ENCODE data around the gene WASF3. TPM values are rescaled to one million over a fixed set of nuclear protein-coding genes. Genes with fewer than 3 reads are reported as not detected.

The WASF3 gene
- total RNA-seq, 1 donor from 2014 or later: 6.8 TPM

DNA sequence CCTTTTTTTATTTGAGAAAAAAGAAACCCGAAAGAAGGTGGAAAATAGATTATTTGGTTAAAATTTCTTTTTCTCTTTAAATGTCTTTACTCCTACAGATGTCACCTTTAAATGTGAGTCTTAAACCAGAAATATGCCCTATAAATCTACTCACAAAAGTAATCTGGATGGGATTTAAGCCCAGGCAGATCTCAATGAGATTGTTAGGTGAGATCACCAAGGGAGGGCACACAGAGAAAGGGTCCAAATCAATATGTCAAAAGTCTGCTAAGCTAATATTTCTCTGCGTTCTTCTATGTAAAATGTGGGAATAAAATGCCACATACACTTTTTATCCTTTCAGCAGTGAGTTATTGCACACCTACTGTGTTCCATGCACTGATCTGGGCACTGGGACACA is 32.9 kb downstream of the WASF3 start:
- DNase-seq (ENCODE audit: low read depth): no peak

DNA sequence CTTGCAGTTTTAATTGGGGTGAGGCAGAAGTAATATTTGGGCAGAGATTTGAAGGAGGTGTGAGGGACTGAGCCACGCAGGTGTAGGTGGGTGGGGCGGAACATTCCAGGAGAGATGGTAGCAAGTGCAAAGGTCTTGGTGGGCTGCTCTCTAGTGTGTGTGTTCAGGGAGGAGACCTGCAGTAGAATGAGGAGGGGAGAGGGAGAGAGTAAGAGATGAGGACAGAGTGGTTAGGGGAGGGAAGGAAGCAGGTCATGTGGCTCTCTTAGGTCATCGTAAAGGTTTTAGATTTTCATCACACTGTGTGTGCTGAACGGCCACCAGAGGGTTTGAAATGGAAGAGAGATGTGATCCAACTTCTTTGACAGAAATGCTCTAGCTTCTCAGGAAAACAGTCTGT is 33.5 kb downstream of the WASF3 start:
- DNase-seq (ENCODE audit: low read depth): no peak

DNA sequence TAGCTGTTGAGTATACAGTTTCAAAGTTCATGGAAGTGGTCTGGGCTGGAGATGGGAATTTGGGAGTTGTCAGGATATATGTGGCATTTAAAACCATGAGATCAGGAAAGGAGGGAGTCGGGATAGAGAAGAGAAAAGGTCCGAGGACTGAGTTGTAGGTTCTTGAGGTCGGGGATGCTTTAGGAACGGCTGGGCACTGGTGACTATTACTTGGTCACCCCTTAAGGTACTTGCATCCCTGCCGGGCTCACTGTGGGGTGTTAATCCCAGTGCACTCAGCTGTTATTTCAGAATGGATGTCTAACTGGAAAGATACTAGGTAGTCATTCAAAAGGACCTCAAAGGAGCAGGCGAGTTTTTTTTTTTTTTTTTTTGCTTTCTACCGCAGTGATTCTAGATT is 34.2 kb downstream of the WASF3 start:
- DNase-seq (ENCODE audit: low read depth): no peak

DNA sequence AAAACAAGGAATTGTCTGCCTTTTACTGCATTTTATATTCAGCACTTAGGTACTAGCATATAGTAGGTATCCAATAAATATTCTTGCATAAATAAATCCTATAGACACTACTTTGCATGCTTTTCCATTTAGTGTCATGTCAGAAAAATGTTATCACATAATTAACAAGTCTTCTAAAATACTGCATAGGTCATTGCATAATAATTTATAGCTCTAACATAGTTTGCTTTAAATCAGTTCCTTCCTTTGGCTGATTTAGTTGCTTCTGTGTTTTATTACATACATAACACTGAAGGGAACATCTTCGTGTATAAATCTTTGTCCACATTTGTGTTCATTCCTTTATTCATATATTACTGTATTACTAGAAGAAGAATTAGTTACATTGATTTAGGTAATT is 36.2 kb downstream of the WASF3 start:
- no peak for DNase-seq (ENCODE audit: low read depth)

DNA sequence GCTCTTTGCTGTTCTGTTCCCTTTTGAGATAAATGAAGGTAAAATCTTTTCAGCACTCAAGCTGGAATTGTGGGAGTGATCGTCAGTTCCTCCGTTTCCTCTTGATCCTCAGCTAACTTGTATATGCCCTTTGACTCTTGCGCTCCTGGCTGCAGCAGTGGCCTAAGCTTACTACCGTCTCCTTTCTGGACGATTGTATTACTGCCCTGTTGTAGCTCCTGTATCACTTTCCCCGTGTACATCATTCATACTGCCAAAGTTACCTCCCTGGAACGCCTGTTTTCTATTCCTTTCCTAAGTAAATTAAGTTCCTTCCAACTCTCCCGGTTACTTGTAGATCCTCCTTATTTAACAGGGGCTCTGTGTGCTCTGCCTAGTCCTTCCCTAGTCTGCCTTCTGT is 36.9 kb downstream of the WASF3 start:
- no peak for DNase-seq (ENCODE audit: low read depth)

DNA sequence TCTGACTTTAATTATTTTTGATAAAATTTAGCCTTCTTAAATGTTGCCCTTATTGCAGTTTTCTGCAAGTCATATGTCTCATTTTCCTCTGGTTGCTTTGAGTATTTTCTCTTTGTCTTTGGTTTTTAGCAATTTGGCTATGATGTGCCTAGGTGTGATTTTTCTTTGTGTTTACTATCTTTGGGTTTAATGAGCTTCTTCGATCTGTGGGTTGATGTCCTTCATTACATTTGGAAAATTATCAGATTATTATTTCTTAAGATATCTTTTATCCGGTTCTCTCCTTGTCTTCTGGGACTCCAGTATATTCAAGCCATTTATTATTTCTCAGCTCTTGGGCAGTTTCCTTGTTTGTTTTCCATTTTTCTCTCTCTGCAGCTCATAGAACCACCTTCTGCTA is 39.0 kb downstream of the WASF3 start:
- no peak for DNase-seq (ENCODE audit: low read depth)

DNA sequence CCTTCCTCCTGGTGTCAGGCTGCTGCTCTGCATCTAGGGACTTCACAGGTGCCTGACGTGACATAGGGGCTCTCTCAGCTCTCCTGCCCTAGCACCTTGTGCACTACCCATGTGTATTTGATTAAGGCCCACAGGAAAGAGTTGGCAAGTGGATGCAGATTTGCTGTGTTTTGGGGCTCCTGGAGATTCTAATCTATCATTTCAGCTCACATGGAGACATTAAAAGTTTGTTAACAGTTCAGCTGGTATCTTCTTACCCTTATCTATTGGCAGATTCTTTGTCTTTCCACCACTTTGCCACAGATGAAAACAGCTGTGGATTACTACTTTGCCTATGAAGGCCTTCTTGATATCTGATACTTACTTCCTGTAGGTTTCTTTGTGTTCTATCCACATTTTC is 41.9 kb downstream of the WASF3 start:
- no peak for DNase-seq (ENCODE audit: low read depth)

DNA sequence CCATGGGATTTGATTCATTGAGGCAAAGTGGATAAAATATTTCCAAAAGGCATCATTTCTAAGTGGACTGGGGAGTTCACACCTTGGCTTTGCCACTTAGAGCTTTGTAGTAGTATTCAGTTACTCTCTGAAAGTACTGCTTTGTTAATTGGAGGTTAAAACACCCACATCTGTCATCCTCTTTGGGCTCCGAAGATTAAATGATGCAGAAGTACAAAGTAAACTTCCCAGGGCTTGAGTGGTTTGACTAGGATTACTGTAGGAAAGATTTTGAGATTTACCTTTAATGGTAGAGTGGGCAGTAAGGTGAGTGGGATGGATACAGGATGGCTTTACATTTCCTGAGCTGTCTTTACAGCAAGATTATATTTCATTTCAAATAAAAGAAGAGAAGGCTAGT is 42.4 kb downstream of the WASF3 start:
- no peak for DNase-seq (ENCODE audit: low read depth)

DNA sequence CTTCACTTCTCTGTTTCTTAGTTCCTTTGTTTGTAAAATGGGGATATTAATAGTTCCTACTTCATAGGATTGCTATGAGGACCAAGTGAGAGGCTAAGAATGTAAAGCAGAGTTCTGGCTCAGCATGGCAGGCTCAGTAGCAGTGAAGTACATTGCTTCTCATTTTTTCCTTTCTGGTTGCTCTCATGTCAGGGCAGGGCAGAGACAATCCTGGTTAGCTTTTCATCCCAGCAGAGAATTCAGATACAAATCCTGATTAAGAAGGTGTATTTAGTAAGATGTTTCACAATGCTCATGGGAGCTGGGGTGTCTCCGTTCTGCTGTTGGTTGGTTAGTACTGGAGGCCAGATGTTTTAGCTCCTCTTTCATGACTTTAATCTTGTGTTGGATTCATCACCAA is 42.9 kb downstream of the WASF3 start:
- DNase-seq (ENCODE audit: low read depth): no peak

DNA sequence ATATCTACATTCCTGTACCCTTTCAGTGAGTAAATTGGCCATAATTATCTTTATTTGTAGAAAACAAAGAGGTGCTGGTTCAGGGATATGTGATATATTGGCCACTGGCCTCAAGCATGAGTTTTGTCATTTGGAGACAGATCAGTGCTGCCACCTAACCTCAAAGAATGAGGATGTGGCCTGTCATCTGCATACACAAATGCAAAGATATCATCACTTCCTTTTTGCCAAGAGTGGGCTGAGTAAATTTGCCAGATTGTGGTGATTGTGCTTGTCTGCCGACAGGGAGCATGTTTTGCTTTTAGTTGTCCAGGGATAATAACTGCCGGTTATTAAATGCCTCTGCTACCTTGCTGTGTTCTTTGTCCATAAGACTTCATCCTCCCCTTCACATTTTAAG is 44.2 kb downstream of the WASF3 start:
- peak; percentile 9 for DNase-seq (ENCODE audit: low read depth)

DNA sequence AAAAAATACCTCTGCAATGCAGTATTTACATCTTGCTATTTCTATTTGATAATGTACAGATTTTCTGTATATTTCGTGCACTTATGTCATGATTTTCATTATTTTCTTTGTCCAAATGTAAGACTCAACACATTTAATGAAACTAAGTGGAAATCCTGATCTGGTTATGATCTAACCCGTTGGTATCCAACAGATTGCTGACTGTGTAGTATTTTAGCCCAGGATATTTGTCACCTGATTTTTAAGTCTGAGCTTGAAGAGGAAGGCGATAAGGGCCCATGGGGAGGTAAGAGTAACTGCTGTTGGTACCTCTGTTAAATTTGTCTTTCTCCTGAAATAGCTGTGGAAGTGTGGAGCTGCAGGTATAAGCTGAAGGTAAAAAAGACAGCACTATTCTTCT is 45.3 kb downstream of the WASF3 start:
- no peak for DNase-seq (ENCODE audit: low read depth)

DNA sequence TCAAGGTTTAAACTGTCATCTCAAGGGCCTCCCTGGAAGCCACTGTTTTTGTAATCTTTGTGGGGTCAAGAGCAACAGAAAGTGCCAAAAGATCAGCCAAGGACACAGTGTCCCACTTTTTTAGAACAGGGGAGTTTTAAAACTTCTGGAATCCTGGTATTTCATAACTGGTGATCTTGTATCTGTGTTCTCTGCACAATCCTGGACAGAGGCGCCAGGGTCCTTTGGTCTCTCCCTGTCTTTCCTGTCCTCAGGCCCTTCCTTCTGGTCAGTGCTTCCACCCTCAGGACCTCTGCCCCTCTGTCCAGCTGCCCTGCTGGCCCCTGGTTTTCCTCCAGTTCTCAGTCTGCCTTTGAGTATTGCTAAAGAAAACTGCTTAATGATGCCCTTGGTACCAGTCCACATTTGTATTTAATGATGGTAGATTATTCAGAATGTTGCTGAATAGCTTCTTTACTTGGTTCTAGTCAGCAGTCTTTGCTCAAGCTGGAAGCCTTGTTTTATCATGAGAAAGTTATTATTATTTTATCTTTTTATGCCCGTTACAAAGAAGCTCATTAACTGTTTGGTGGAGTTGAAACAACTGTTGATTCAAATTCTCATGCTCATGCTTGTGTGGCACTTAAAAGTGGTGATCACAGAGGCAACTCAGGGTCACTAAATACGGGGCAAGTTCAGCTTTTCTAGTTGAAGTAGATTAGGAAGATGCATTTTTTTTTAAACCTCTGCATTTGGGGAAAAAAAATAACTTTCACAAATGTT is 47.5 kb downstream of the WASF3 start:
- DNase-seq (ENCODE audit: low read depth): no peak

DNA sequence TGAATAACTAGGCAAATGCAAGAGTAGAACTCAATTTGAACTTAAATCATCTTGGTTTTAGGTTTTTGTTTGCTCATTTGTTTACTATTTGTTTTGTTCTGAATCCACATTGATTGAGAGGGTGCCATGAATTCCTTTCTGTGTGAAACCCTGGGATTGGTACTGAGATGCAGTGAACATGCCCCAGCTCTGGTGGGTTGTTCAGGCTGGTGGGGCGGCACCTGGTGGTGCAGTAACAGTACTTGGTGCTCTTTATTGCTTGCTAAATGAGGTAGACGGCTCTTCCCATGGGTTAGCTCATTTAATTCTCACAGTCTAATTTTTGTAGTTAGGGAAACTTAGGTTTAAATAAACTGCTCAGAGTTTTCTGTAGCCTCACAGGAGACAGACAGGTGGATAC is 48.4 kb downstream of the WASF3 start:
- no peak for DNase-seq (ENCODE audit: low read depth)

DNA sequence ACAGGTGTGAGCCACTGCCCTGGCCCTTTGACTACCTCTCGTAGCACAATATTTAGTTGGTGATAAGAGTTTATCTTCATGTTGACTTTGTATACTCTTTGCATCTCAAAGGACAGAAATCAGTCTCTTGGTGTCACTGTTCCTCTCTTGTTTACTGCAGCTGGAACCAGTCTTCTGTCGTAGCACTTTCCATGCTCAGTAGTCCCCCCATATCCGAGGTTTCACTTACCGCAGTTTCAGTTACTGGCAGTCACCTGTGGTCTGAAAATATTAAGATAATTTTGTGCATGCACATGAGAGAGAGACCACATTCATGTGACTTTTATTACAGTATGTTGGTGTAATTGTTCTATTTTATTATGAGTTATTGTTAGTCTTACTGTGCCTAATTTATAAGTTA is 49.1 kb downstream of the WASF3 start:
- DNase-seq (ENCODE audit: low read depth): no peak

DNA sequence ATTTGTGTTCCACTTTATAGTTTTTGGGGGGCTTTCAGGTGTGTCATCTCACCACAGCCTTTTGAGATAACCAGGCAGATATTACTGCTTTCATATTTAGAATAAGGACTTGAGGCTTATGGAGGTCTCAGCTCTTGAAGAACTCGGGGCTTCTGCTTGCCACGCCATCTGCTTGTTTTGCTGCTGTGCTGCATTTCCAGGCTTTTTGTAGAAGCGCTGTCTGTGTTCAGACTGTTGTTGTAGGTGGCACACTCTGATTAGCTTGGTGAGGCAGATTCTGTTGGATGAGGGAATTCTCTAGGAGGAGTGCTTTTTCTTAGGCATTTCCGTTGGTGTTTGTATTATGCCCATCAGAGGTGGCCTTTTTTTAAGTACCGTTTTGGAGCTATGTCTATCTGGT is 57.2 kb downstream of the WASF3 start:
- no peak for DNase-seq (ENCODE audit: low read depth)

DNA sequence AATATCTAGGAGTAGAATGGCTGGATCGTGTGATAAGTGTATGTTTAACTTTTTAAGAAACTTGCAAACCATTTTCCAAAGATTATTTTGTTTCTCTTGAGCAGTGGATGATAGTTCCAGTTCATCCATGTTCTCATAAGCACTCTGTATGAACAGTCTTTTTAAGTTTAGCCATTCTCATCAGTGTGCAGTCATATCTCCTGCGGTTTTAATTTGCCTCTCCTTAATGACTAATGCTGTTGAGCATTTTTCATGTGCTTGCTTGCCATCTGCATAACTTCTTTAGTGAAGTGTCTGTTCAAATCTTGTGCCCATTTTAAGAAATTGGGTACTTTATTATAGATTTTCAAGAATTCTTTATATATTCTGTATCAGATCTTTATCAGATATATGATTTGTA is 58.6 kb downstream of the WASF3 start:
- peak; percentile 3 for DNase-seq (ENCODE audit: low read depth)

DNA sequence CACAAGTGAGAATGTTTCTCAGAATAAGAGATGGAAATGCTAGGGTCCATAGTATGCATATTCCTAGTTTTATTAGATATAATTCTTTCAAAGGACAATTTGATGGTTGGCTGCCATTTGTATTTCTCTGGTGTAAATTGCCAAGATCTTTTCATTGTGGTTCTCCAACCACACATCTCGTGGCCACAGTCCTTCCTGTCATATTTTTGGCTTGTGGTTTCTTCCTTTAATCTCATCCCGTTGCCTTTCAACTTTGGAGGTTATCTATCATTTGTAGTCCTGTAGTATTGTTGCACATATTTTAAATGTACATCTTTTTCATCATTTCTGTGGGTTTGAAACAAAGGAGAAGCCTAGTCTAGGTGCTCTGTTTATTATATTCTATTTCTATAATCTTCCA is 61.2 kb downstream of the WASF3 start:
- DNase-seq (ENCODE audit: low read depth): no peak

DNA sequence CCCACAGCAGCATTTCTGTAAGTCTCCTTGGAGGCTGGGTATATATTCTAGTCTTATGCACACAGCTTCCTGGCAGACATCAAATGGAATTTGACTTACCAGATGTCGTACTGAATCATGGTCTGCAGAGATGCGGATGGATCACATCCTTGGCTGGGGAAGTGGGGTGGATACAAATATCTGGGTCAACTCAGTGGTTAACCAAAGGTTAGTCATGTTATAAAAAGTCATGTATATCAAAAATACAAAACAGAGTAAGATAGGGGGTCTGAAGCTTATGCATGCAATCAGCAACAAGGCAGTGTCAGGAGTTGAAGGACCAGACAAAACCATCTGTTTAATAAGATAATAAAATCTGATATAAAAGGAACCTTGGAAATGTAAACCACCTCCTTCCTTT is 61.9 kb downstream of the WASF3 start:
- no peak for DNase-seq (ENCODE audit: low read depth)

DNA sequence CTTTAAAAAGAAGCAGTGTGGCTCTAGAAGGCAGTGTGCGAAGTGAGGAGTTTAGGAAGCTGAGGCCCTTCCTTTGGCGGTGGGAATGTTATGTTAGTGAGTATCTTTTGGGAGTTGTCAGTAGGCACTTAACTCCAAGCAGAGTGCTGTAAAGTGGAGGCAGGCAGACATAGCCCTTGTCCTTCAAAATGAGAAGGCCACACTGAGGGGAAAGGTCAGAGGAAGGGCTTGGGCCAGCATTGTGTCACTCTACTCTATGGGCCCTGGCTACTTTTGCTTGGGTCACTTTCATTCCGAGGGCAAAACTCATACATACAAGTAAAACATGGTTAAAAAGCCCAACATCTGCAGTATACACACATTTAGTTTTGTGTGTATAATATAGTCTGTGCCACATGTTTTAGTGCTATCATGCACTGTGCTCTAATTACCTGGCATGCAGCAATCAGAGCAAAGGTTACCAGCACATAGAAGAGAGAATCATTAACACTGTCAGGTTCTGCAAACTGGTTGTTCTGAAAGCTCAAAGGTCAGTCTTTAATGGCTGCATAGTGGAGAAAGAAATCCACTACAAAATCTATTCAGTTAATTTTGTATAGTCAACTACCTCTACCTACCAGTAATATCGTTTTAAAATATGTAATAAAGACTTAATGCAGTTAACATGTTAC is 64.4 kb downstream of the WASF3 start:
- no peak for DNase-seq (ENCODE audit: low read depth)

DNA sequence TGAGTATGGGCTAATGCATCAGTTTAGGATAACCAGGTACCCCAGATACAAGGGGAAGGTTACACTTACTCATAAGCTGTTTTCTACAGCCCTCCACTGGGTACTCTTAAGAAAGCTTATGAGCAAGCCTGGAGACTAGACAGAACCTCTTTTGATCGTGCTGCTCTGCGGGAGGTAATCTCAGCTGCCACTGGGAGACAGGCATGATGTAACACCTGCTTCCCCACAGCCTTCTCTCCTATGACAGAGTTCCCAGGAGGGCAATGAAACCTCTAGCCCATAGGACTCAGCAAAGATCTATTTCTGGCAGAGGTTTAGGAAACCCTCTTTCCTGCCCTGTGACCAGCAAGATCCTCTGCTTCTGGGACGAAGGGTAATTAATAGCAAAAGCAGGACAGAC is 65.6 kb downstream of the WASF3 start:
- no peak for DNase-seq (ENCODE audit: low read depth)

DNA sequence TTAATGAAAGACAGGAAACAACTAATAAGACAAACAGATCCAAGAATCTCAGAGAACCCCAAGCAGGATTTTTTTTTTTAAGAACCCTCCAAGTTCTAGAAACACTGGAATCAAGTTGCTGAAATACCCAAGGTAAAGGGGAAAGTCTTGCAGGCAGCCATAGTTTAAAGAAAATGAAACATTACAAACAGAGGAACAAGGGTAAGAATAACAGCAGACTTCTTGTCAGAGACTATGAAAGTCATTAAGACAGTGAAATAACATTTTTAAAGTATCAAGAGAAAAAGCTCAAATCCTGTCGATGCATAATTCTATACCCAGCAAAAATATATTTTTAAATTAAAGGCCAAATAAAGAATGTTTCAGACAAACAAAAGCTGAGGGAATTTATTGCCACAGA is 67.1 kb downstream of the WASF3 start:
- DNase-seq (ENCODE audit: low read depth): no peak

DNA sequence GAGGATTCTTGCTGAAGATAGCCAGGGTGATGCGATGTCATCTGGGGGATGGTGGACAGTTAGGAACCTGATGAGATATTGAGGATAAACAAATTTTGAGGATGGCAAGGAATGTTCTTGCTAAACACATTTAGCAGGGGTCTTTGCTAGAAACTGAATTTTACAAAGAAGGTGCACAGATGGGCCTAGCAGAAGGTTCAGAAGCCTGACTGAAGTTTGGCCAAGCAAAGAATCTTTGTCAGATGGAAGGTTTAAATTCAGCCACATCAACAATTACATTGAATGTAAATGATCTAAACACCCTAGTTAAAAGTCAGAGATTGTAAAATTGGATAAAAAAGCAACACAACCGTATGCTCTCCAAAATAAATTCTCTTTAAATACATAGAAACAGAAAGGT is 68.8 kb downstream of the WASF3 start:
- no peak for DNase-seq (ENCODE audit: low read depth)

DNA sequence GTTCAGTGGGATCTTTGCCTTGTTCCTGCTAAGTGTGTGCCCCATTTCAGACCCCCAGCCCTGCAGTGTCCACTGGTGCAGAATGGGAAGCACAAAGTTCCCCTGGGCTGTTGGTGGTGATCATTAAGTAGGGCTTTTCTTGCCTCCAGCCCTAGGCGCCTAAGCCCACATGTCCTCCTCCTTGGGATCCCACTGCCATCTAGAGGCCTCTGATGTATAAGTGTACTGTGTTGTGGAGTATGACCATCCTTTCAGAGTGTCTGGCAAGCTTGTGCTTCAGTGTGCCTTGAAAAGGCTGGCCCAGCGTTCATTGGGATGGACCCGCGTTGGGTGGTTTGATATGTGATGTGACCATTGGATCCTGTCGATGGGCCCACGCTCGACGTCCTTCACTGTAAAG is 71.2 kb downstream of the WASF3 start:
- no peak for DNase-seq (ENCODE audit: low read depth)

DNA sequence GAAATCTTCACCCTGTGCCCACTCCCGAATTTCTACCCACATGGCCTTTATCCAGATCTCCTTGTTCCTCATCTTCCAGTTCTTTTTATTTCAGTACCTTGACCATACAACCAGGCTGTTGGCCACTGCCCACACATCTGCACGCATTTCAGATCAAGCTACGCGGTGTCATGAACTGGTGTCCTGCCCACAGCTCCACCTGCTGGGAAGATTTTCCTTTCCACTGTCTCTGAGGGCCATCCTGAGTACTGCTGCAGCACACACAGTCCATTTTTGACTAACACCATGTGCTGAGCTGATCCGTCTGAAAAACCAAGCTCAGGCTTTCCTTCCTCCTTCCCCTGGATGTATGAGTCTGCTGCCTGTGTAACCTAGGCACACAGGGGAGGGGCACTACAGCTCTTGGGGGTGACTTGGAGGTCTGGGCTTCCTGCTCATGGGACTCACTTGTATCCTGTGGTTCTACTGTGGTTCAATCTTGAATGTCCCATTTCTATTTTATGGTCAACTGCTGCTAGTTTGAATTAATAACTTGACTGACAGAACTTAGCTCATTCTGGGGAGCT is 71.9 kb downstream of the WASF3 start:
- DNase-seq (ENCODE audit: low read depth): no peak
